ENCODE data around the gene ADARB2.

Gene ADARB2

GRCh38 chr10:1209355-1209979, 527.9 kb downstream of the ADARB2 start:
- no peak for DNase-seq

DNA sequence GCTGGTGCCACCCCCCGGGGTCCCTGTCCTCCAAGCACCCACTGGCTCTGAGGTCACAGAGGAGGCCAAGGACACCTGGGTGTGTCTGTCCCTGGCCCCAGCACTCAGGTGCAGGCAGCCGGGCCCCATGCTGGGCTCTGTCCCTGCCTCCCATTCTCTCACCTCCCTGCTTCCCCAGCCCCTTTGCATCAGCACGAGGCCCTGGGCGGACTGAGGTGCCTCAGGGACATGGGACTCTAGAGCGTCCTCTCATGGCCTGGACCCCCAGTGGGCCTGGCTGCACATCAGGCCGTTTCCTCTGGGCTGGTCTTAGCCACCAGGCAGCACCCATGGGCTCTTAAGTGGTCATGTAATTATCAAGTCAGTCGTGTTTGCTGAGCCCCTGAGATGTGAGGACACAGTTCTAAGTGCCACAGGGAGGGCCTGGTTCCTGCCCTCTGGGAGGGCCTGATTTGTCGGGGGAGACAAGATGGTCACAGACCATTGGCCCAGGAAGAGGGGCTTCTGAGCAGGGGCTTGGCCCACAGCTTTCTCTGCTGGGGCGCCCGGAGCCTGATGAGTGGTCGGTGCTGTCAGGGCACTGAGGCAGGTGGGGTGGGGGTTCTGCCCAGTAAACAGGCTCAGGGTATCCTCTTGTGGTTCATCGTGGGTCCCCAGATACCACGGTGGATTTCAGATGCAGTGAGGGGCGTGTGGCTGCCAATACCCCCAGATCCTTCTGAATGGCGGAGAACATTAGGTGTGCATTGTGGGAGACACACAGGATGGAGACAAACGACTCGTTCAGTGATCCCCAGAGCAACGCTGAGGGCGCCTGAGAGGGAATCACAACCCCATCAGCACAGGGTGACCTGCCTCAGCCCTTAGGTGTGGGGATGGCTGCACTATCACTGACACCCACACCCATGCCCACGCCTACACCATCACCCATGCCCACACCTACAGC, 528.7 kb downstream of the ADARB2 start:
- no peak for DNase-seq

- DNase-seq, result no peak
Observed at GRCh38 chr10:1206601-1207000, 530.7 kb downstream of the ADARB2 start.

DNA sequence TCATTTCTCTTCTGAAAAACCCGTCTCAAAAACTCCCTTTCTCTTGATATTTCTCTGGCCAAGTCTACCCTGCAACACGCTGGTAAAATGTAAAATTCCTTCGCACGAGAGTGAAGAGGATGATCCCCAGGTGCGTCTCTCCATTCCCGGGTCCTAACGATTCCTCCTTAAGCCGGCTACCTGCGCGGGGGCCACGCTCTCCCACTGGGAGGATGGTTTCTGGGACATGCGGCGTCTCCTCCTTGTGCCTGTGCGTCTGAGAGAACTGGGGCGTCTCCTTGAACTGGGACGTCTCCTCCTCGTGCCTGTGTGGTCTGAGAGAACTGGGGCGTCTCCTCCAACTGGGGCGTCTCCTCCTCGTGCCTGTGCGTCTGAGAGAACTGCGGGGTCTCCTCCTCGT, 531.2 kb downstream of the ADARB2 start:
- no peak for DNase-seq

- no peak for DNase-seq
Observed at GRCh38 chr10:1205450-1206030, 531.8 kb downstream of the ADARB2 start.

- no peak for DNase-seq
Observed at GRCh38 chr10:1204434-1205326, 532.6 kb downstream of the ADARB2 start.

DNA sequence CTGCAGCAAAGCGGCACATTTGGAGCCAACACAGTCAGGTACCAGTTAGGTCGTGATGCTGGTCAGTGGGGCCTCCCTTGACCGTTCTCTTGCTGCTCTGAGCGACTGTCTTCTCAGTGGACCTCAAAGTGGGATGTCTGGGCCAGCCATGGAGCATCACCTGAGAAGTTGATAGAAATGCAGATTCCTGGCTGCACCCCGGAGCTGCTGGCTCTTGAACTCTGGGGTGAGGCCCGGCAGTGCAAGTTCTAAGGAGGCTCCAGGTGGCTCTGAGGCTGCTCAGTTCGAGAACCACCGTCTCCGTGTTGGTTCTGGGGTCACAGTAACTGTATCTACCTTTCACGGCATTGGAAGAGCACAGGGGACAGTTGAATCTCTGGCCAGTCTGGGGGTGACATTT, 533.6 kb downstream of the ADARB2 start:
- DNase-seq, result no peak

DNA sequence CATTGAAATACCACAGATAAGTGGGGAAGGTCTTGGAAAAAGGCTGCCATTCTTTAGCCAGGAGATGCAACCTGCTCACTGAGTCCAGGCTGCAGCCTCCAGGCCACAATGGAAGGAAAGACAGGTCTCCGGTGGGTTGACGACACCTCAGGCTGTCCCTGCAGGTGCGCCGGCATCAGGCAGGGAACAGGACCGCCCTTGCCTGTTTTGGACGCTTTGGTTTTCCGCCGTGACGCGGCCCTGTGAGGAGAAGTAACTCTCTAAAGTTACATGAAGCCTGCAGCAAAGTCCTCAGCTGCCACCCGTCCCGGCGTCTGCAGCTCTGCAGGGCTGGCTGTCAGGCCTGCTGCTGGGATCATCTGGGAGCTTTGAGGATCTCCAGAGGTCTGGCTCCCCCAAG, 534.1 kb downstream of the ADARB2 start:
- no peak for DNase-seq

DNA sequence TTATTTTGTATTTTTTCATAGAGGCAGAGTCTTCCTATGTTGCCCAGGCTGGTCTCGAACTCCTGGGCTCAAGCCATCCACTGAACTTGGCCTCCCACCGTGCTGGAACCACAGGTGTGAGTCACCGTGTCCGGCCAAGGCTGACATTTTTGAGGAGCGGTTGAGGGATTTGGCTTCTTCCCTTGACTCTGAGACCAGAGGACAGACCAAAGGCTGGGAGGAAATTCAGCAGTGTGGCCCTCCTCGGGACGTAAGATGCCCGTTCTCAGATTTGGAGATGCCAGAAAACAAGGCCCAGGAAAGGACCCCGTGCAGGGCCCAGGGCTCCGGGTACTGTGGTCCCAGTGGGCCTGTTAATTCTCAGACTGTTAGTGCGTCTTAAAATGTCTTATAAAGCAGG, 535.0 kb downstream of the ADARB2 start:
- no peak for DNase-seq

- DNase-seq, result no peak
Observed at GRCh38 chr10:1200866-1201807, 536.2 kb downstream of the ADARB2 start.

- no peak for DNase-seq
Observed at GRCh38 chr10:1199897-1200721, 537.2 kb downstream of the ADARB2 start.

DNA sequence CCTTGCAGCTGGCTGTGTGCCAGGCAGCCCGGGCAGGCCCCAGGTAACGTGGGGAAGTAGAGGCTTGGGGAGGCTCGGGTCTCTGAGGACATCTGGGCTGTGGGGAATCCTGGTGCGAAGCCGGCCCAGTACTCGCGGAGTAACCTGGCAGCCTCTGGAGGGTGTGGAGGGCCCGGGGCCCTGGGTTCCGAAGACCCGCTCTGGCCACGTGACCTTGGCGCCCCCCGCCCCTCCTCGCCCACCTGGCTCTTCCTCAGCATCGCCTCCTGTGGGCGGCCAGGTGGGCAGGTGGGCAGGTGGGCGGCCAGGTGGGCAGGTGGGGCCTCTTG, 538.0 kb downstream of the ADARB2 start:
- no peak for DNase-seq

DNA sequence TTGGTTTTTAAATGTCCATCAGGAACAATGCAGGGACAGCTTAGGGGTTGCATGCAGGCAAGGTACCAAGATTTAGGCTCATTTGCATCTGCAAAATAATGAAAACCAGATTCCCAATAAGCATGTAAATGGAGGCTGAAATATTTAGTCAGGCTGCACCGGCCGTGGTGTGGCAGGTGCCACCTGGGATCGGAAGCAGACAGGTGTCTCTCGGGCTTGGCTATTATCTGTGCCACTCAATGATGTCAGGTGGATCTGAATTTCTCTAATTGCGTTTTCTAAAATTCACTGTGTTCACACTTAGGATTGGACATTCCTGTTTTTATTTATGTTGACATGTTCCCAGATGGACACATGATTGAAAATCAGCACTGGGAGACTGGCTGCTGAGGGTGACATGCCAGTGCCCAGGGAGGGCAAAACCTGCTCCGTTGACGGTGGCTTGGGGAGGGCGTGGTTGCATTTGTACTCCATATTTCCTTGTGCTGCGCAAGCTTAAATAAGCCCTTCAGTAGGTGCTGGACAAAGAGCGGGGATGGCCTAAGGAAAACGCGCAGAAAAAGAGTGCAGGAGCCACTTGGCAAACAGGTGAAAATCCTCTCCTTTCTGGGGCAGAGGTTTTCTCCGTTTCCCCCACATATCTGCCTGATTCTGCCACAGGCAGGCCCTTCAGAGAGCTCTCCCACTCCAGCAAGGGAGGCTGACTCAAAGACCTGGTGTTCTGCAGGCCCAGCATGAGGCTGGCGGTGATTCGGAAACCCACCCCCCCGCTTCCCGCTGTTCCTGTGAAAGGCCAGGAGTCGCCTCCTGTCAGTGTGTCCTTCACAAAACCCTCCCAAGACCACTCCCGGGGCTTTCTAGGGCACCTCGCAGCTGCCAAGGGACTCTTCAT, 538.6 kb downstream of the ADARB2 start:
- DNase-seq, result no peak

DNA sequence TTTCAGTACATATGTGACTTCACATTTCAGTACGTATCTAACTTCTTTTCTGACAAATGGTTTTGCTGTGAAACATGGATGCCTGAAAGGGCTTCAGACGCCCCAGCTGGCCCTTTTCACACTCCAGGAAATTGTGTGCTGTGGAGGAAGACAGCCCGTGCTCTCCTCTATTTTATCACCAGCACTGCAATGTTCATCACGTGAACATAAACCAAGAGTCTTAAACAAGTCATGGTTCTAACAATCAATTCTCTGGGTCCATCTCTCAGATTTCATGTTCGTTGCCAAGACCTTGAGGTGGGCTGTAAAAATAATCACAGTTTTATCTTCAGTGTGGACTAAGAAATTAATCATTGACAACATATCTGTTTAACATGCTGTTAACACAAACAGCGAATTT, 539.9 kb downstream of the ADARB2 start:
- DNase-seq, result no peak

GRCh38 chr10:1196656-1197055, 540.7 kb downstream of the ADARB2 start:
- DNase-seq, result no peak

DNA sequence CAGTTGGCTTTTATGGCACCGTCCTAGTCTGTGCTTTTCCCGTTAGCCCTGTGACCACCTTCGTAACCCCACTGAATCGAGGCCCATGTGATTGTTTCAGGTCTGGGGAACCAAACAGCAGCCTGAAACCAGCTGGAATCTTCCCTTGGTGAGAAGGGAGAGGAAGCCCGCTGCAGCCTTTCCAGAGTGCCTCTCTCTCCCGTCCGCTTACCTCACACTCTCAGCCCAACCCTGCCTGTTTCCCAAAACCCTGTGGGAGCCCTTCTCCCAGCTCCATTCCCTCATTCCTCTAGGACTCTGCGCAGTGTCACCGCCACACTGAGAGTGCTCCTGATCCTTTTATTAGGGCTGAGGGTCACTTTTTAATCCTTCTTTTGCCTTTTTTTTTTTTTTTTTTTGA, 541.5 kb downstream of the ADARB2 start:
- no peak for DNase-seq

GRCh38 chr10:1194161-1194560, 543.2 kb downstream of the ADARB2 start:
- no peak for DNase-seq

DNA sequence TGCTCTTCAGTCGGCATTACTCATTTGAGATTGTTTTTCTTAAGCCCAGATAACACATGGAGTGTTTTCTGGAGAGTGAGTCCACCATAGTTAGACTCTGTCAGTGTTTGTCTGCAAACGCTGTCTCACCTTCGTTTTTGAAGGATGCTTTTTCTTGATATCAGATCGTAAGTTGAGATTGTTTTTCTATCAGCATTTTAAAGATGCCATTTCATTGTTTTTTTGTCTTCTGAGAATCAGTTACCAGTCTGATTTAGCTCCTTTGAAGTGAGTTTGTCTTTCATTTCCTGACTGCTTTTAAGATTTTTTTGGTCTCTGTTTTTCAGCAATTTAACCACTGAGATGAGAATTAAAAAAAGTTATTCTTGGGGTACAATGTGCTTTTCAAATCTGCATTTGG, 543.8 kb downstream of the ADARB2 start:
- no peak for DNase-seq

GRCh38 chr10:1191752-1192151, 545.6 kb downstream of the ADARB2 start:
- DNase-seq, result no peak

Measured in NCI-H69 (cell line).